AG20443 (cell line): ENCODE results near the gene NID2.
A peak's percentile ranks its signal among the peaks of the same experiment; 100 is the strongest.

ENCODE experiments used
- DNase-seq: peaks from one replicate; pipeline ENCODE4 v3.0.0; 2012; ENCODE audit warnings: low spot score, mixed read lengths

NID2 gene

DNA sequence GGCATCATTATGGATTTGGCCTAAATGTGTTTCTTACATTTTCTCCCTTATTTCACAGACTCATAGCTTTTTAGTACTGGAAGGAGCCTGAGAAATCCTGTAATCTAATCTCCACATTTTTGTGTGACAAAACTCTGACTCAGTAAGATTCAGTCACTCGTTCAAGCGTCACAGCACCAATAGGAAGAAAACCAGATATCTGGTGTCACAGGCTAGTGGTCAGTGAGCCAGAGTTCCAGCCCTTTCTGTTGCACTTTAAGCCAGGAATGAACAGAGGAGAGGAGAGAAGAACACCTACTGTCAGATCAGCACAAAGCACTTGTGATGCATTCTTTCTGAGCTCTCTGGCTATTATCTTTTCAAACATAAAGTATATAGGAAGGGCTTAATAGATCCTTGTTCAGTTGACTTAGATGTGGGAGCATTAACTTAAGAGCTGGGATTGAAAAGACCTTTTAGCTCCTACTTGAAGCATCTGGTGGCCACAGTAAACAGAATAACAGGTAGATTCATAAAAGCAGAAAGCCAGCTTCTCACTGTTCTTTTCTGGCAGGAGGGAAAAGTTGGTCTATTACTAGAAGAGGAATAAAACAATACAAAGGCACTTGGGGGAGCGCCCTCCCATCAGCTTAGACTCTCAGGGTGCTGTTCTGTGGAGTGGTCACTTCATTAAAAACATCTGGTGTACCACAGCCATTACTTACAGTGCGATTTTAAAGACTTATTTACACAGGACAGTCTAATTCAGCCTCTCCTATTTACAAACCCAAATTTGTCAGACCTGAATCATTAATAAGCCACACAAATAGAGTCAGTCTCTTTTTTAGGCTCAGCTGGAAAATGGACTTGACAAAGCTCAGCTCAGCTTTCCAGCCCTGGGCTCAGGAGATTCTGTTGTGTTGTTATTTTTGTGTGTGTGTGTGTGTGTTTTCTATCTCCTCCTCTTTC, 12.2 kb upstream of the NID2 start:
- peak; percentile 84 for DNase-seq

DNA sequence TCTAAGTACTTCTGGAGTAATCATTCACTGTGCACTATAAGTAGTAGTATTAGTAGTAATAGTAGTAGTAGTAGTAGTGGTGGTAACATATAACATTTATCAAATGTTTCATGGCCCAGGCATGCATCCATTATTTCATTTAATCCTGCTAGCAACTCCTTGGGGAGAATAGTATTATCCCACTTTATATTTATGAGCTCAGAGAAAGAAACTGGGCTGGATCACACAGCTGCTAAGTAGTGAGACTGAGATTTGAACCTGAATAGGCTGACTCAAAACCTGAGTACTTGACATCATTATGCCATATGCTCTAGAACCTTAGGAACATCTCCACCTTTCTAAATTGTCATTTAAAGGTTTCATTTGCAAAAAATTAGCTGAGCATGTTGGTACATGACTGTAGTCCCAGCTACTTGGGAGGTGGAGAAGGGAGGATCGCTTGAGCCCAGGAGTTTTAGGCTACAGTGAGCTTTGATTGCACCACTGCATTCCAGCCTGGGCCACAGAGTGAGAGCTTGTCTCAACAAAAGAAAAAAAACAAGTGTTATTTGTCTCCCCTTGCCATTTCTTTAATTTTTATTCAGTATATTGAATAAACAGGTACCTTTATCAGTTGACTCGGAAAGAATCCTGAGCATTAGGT, 11.4 kb upstream of the NID2 start:
- no peak for DNase-seq

DNA sequence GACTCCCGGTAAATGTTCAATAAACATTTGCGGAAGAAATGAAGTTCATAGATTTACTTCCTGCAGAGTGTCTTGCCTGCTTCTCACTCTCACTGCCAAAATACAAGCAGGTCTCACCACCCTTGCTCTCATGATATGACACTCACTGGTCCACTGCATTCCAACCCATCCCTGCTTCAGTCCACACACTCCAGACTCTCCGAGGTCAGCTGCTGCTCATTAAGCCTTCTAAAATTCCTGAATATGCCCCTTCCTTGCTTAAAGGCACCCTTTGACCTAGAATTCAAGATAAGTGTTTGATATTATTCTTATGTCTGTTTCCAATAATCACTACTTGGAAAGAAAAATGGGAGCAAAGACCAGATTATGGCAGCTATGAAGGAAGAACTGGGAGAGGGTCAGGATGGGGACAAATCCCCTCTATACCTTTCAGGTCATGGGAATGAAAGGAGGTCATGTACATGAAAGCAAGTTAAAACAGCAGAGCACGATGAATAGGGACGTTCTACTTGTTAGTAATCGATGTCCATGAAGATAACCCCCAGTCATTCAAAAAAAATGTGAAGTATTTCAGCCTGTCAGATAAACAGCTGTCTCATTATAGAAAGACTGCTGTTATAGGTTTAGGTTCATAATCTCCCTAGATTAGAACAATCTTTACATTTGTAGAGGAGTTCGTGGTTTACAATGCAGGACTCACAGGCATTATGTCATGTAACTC, 10.5 kb upstream of the NID2 start:
- no peak for DNase-seq

DNA sequence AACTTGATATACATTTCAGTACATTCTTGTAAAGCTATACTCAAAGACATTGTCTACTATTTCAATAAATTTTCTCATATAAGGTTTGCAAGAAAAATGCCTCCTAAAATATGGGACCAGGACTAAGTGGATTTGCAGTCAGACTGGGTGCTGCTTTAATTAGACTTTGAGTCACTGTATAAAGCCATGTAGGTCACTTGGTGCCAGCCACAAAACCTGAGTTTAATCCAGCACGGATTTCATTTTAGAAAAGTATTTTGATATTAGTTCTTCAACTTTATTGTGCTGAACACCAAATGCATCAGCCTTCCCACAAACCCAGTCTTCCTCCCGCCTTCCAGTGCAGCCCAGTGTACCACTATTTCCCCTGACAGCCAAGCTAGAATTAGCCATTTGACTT, 9.9 kb upstream of the NID2 start:
- DNase-seq: no peak

DNA sequence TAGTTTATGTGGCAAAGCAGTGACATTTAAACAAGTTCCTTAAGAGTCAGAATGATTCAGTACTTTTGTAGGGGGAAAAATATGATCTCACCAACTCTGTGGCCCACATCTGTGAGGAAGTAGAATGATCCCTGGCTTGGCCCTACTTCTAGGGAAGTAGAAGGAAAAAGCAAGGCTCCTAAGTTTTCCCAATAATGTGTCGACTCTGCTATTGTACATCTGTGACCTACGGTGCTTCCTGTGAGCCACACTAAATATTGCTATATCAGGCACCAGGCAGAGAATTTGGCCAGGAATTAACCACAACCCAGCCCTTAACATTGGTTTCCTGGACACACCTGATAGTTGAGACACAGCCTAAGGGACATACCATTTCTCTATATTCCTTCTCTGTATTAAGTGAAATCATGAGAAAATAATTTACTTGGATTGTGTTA, 9.3 kb upstream of the NID2 start:
- DNase-seq: no peak

DNA sequence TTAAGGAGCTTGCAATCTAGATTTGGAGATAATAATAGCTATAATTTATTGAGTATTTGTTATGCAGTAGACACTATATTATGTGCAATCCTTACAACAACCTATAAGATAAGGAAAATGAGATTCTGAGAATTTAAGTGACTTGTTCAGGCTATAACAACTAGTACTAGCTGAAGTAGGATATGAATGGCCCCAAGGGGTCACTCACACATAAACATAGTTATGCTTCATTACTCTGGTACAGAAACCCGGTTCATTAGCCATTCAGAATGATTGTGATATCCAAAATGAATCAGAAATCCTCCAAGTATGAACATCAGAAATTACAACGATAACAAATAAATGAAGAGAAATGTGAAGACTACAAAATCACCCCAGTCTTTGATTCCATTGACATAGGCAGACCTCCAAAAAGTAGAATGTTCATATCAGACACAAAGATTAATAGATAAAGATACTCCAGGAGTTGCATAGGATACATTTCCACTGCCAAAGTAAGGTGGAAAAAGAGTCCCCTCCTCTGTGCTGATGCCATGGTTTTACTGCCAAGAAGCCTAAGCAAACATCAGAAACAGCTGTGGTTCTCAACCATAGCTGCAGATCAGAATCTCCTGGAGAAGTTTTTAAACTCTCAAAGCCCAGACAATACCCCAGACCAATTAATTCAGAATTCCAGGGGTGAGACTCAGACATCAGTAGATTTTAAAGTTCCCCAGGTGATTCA, 8.6 kb upstream of the NID2 start:
- no peak for DNase-seq

DNA sequence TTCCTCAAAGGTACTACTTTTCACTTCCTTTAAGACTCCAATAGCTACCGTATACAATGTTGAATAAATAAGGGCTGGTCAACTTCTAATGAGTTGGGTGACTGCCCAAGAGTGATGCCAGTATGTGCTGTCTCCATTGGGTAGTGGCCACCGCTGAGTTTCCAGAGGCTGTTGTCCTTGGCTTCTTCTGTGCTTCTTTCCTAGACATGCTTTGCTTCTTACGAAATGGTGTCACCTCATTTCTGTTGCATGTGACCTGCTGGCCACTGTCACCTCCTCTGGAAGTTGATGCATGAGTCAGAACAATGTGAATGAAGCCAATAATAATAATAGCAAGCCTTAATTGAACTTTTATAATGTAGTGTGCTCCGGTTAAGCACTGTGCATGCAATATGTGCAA, 7.5 kb upstream of the NID2 start:
- DNase-seq: peak; percentile 67

DNA sequence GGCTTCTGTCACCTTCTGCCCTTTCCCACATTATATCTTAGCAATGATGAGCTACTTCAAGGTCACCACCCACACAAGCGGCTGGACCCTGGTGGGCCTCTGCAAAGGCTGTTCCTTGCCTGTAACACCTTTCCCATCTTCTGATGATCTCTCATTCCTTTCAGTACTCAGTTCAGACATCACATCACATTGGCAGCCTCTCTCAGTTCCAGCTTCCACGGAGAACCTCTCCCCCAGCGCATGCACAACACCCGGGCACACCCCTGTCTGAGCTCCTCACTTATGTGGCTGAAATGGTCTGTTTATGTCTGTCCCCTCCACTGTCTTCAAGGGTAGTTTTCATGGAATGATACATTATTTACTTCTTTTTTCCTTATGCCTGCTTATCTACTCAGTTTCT, 6.5 kb upstream of the NID2 start:
- no peak for DNase-seq

DNA sequence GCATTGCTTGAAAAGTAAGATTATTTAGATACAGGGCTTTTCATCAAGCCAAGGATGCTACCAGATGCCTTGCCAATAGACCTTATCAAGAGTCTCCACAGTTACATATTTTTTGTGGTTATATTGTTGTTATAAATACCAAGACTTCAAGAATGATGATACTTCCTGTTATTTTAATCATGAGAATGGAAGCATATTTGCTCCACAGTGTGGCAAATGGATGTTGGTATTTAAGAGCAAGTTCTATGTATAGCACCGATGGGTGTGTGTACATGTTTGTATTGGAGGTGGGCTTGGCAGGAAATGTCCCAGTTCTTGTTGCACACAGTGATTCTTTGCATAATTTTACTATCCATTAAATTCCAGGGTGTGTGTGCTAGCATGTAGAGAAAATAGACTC, 4.4 kb upstream of the NID2 start:
- DNase-seq: no peak

DNA sequence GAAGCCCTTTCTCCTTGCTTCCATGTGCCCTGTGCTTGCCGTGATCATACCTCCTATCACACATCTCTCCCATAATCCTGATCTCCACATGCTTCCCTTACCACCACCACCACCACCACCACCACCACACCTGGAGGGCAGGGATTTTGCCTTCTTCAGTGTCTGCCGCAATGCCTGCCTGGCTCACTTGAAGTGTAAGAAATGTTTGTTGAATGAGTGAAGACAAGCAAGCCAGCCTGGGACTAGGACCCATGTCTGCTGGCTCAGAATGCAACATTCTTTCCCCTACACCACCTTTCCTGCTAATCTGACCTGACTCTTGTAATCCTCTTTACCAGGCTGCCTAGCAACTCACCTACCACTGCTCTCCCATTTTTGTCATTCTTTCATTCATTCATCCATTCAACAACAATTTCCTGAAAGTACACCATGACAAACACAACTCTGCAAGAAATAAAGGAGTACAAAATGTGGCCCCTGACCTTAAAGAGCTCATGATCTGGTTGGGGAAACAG, 3.5 kb upstream of the NID2 start:
- DNase-seq: no peak

DNA sequence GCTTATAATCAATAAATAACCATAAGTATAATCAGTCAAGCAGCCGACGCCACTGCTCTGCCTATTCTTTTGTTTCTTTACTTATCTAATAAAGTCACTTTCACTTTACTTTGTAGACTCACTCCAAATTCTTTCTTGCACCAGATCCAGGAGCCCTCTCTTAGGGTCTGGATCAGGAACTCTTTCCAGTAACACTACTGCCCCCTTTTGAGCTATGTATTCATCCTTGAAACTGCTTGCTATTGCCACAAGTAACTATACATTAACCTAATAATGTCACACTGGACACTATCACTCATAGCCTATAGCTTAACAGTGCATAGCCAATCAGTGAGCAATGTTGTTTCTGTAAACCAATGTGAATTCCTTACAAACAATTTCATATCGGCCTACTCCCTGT, 2.8 kb upstream of the NID2 start:
- no peak for DNase-seq

DNA sequence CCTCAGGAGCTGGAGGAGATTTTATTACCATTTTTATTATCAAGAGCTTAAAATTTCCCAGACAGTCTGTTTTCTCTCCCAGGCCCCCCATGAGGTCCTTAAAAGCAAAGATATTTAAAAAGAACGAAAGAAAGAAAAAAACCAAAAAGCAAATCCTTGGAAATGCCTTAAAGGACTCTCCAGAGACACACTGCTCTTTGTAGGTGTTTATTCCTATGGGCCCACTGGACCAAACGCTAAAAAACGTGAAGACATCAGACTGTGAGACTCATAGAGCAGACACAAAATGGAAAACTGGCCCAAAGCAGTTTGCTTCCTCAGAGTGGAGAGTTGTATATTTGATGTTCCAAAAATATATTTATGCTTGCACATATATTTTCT, 1.2 kb upstream of the NID2 start:
- DNase-seq: no peak

DNA sequence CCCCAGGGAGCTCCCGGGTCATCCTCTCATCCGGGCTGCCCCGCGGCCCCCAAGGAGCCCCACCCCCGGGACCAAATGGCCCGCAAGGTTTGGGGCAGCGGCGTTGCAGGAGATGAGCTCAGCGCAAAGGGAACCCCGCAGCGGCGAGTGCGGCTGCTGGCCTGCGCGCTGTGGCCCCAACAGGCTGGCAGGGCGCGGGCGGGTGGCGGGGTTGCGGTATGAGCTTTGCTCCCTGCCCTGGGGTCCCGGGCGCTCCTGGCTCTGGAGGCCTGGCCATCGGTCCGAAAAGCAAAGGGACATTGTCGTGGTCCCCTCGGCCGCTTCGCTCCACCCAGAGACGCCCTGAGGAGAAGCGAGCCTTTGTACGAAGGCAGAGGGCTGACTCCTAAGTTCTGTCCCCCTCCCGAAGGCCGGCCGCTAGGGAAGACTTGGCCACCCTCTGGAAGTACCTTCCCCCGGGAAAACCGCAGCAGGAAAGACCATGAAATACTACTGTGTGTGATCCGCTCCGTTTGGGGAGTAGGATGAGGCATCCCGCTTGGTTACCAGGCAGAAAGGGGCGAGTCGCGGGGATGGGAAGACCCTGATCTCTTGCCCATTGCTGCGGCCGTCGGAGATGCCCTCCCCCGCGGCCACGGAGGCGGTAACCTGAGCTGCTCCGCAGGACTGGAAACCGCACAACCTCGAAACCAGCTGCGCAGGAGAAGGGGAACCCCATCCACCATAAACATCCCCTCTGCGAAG, 620 bp upstream of the NID2 start:
- DNase-seq: peak; percentile 34

DNA sequence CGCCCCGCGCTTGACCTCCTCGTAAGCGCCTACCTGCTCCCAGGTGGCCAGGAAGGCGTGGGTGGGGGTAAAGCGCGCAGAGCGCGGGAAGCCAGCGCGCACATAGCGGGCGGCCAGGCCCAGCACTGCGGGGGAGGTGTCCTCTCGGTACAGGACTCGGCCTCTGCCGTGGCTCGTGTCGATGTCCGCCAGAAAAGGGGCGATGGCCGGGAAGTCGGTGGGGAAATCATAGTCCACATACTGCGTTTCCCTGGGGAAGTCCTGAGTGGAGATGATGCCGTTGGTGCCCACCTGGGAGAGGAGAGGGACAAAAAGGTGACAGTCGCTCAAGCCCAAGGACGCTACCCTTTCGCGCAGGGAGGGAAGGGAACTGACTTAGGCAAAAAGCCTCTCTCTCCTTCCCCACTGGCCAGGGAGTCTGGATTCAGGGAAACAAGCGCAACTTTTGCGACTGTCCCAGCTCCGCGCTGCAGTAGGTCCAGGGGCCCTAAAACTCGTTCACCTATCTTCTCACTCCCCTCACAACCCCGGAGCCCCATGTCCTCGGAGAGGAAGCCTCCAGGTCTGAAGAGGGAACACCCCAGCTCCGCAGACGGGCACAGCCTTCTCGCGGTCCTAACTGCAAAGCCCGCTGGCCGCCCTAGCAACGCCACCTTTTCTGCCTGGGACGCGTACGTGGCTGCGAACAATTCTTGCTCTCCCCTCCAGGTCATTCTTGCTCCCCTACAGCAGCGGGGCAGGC, 815 bp downstream of the NID2 start:
- DNase-seq: peak; percentile 48

DNA sequence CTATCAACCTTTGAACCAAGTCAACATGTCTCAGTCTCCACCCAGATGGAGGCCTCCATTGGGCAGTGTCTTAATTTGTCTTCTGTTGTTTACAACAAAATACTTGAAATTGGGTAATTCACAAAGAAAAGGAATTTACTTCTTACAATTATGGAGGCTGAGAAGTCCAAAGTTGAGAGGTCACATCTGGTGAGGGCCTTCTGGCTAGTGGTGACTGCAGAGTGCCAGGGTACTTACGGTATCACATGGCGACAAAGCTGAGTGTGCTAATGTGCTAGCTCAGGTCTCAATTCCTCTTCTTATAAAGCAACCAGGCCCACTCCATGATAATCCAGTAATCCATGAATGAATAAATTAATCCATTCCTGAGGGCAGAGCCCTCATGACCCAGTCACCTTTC, 4.7 kb downstream of the NID2 start:
- no peak for DNase-seq

DNA sequence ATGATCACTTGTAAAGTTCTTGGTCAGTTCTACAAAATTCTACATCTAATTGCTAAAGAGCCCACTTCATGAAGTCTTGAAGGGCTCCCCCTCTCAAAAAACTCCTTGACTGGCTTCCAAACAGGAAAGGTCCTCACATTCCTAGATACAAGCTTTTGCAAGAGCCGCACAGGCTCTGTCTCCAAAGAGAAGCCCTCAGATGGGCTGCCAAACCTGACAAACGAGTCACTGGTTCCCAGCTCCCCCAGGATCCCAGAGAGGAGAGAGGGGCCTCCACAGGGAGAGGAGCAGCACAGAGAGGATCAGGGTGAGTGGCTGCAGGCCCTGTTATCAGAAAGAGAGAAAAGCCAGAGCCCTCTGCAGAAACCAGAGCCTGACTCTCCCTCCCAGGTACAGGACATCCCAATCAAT, 5.8 kb downstream of the NID2 start:
- DNase-seq: no peak

DNA sequence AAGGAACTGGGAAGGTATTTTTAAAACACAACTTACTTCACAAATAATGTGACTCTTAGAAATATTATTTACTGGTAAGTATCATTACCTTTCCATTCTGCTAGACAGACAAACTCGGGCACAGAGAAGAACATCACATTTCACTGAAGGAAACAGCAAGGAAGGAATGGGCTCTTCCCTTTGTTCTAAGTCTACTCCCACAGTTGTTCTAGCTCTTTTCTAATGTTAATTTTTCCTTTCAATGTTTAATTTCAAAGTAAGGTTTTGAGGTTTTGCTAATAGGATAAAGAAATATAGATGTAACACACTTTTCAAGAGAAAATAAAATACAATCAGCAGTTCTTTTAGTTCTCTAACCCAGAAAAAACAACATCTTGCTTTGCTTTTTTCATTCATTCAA, 7.0 kb downstream of the NID2 start:
- no peak for DNase-seq

DNA sequence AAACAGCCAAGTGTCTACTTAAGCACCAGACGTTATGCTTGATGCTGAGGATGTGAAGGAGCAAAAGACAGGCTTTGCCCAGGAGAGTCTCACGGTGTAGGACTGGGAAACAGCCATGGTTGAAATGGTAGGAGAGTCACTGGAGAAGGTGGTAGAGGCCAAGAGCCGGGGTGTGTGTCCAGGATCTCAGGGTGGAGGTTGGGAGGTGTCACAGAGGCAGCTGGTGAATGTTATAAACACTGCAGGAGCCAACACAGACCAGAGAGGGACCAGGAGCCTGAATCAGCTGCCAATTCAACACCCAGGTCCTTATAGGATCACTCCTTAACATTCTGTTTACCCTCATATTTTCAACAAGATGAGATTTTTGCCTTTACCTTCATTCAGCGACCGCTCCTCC, 7.5 kb downstream of the NID2 start:
- no peak for DNase-seq

DNA sequence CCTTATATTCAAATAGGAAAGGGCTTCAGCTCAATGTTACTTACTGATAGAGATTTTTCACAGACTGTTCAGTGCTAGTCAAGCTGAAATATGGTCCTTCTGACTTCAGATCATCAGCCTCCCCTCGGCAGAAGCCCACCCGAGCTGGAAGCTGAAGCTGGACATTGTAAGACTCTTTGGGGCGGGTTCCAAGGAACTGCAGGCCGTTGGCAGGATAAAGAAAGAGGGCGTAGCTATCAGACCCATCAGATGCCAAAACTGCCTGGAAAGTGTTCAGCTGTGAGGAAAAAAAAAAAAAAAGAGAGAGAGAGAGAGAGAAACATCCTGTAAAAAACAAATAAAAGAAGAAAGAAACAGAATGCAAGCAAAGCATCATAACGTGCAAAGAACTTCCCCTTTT, 8.8 kb downstream of the NID2 start:
- no peak for DNase-seq

DNA sequence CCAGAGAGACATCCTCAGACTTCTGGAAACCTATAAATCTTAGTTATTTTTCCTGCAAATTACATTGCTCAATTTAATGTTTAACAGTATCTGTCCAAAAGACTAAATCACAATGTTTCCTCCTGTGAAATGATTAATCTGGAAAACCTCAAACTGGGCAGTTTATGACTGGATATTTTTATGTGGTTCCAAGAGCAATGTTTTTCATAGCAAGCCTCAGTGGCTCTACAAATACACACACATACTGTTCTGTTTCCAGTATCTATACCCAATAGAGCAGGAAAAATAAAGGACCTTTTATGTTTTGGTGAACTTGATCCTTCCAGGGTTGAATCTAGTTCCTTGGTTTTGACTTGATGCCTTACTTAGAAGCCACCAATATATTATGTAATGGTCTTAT, 9.2 kb downstream of the NID2 start:
- no peak for DNase-seq

DNA sequence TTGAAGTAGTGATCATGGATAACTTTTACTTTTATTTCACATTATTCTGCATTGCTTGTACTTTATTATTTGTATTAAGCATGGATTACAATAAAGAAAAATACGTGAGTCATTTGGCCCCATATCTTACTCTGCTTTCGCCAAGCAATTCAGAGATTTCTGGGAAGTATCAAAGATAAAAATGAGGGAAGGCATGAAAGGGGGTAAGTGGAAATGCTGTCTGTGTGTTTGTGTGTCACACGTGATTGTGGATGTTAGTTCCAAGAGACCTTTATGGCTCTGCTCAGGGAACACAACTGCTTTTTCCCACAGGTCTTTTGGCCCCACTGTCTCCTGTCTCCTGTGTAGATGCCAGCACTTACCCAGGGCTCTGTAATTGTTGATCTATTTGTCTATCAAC, 10.5 kb downstream of the NID2 start:
- DNase-seq: no peak
